Erythroblast (primary cell): Measurements from ENCODE around the gene HCN4.

Experiments
- GATA1 ChIP-seq: IDR thresholded peaks from 2 replicates; pipeline ENCODE4 v1.6.1; 2011; ENCODE audit warnings: low read depth, mild to moderate bottlenecking, control low read depth, low read length, moderate library complexity
- POLR2A ChIP-seq: IDR thresholded peaks from 2 replicates; pipeline ENCODE4 v1.6.1; 2011; ENCODE audit warnings: mild to moderate bottlenecking, low read length

DNA sequence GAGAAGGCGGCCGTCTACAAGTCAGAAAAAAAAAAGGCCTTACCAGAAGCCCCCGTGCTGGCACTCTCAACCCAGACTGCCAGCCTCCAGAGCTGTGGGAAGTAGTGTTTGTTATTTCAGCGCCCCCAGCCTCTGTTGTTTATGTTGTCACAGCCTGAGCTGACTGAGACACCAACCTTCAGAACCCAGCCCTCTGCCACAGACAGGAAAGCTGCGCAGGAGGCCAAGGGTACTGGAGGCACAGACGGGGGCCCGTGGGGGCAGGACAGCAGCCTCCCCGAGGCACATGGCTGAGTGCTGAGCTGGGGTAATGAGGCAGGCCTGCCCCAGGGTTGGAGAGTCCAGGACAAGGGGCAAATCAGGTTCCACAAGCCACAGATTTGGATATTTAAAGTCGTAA, 33.7 kb downstream of the HCN4 start:
- TF ChIP-seq POLR2A (no peak), GATA1 (no peak)
